Activated gamma-delta T cell treated with anti-CD3 and anti-CD28 coated beads, Interleukin-2, amount 50 U/mL, for 16 hours (primary cell): ENCODE data around the gene RNF152.

Experiments
- DNase-seq: peaks from one replicate; pipeline ENCODE4 v3.0.0-alpha.2; 2020; ENCODE audit warnings: low read depth

The RNF152 gene

DNA sequence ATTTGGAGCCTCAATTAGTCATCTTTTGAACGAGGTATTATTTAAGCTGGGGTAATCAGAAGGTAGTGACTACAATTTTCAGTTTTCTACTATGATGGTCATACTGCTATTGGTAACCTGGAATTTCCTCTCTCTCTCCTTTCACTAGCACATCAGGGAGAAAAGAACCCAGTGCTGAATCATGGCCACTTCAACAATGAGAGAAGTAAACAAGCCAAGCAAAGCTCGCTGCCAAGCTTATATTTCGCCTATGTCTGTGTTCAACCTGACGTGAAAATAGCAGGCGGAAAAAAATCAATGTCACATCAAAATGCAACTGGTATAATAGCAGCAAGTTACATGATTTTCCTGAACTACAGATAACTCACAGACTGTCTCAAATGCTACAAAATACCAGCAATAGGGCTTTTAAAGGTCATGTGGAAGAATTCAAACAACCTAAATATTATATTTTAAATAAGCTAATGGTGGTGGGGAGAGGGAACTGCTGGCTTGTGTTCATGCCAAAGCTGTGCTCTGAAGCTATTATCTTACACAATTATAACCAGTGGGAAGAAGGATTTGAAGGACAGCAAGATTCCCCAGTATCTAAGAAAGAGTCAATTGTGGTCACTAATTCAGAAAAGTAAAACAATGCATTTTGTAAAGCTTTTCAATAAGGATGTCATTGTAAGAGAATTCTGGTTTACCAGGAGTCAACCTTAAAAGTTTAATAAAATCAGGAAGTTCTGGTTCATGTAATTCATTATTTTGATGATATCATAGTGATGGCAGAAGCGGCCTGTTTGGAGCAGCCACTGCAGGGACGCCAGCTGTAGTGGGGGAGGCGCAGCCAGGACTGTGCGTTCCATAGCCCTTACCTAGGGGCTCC, 38.0 kb downstream of the RNF152 start:
- DNase-seq = no peak

DNA sequence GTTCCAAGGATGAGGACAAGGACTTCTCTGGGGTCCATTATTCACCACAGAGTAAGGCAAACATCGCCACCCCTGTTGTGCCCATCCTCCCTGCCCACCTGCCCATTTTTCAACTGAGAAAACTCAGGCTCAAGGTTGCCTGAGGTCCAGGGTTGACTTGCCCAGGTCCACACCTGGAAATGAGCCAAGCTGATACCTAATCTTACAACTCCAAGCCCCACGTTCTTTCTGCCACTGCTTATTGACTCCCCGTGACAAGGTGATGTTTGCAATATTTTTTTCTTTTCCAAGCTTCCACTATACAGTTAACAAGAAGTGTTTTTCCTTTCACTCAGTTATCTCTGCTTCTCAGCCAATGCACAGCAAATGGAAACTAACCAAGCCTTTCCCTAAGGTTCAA, 39.0 kb downstream of the RNF152 start:
- DNase-seq = no peak

DNA sequence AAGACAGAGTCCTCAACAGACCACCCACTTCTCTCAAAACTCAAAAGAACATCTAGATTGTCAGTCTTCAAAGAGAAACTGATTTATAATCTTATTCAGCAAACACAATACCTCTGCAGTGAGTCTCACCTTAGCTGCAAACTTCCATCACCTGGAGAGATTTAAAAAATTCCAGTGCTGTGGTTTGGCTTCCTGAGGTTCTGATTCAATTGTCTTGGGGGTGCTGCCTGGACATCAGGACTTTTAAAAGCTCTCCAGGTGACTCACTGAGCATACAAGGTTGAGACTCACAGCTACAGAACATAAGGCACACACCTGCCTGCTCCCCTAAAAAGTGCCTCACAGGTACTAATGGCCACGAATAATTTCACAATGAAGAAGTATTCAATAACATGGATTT, 40.3 kb downstream of the RNF152 start:
- no peak for DNase-seq

DNA sequence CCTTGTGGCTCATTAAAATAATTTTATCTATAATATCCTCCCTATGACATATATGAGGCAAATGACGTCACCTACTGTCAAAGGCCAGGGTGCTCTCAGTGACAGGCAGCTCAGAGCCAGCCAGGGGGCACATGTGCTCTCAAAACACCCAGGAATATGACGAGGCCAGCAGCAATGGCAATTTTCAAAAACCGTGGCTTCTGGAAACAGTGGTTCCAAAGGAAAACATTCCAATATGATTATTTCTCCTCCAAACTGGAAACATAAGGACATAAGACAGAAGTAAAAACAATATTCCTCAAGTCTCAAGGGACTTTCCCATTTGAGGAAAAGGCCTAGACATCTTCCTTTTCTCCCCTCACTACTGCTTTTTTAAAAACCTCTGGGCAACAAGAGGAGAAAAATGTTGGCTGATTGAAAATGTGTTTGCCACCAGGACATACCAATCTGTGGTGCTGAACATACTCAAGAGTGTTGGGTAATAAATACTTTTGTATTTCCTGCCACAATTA, 40.8 kb downstream of the RNF152 start:
- DNase-seq = no peak

DNA sequence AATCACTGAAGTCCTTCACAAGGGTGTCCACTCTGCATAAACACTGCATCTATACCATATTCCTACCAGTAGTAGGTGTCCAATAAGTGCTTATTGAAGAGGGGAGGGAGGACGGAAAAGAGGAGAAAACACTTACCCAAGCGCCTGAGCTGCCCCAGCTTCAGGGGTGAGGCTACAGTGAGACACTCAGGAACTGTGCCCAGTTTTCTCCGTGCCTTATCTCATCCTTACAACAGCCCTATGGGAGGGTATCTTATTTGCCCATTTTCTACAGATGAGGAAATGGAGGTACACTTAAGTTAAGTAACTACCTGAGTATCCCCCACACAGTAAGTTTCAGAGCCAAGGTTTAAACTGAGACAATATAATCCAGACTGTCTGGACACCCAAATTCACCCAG, 41.5 kb downstream of the RNF152 start:
- no peak for DNase-seq

DNA sequence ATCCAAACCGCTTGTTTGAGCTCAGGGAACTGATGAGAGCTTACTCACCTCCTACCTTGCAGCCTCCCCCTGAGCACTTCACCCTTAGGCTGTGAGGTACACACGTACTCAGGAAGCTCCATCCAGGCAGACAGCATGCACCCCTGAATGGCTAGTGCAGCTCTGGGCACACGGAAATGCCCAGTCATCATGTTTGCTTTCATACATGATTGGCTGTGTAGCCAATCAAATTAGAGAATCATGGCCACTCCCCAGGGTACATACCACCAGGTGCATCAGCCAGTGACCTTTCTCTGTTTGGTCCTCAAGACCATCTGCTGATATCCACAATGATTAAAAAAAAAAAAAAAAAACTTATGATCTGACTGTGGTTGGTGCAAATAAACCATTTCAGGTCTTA, 42.1 kb downstream of the RNF152 start:
- no peak for DNase-seq

DNA sequence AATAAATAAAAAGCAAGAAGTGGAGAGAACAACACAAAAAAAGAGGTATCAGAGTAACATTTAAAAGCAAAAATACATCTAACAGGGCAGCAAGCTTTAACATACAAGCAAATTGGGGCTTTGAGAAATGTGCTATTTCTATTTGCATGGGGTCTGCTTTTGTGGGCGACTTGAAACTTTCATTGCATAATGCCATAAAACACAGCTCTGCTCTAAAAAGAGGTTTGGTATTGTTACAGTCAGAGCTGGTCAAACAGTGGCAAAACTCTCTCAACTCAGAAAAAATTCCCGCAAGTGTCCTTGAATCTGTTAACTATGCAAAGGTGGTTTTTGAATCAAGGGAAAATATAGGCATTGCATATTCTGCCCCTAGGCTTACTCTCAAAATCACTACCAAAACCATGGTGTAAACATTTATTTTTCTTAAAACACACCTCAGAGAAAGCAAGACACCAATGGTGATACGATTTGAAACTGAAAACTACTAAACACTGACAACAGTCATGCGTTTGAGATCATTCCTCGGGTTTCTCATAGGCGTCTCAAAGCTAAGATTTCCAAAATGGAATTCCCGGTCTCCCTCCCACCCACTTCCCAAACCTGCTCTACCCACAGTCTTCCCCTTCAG, 45.5 kb downstream of the RNF152 start:
- no peak for DNase-seq

DNA sequence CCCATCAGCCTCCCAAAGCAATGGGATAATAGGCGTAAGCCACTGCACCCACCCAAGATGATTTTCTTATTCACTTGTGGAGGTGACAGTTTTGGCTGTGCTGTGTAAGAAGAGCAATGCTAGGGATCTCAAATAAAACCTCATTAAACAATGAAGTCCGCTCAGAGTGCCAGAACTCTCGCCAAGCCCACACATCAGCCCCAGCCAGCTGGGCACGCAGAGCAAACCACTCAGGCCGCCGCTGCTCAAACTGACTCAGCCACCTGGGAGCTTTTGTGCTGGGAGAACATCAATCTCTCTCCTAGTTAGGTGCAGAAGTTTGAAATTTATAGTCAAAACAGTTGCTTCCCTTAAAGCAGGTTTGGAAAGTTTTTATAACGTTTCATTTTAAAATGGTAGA, 47.6 kb downstream of the RNF152 start:
- no peak for DNase-seq

DNA sequence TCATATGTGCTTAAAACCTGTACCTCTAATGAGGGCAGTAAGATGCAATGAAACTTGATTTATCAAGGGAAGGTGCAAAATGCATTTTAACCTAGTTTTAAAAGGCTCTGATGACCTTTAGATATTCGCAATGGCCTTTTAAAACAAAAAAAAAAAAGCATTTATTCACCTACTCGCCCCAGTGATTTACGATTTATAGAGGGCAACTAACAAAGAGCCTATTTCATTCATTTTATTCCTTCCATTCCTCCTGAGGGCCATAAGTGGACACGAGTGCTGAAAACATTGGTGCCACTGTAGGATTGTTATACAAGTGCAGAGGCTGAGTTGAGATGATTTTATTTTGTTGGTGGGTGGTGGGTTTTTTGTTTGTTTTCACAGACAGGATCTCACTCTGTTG, 48.1 kb downstream of the RNF152 start:
- DNase-seq = no peak

DNA sequence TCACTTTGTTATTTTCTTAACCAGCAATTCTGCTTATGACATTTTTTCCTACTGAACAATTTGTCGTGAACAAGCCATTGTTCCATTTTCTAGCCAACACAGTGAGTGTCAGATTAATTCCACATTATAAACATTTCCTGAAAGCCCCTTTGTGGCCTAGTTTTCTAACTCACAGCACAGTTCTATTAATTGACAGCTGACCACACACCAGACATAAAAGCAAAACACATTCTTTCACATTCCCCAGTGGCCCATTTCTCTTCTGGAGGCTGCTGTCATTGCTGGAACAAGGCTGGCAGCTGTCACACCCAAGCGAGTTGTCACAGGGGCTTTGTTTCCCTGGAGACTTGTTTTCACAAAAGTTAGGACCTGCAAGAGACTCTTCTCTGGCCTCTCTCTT, 50.7 kb downstream of the RNF152 start:
- DNase-seq = no peak

DNA sequence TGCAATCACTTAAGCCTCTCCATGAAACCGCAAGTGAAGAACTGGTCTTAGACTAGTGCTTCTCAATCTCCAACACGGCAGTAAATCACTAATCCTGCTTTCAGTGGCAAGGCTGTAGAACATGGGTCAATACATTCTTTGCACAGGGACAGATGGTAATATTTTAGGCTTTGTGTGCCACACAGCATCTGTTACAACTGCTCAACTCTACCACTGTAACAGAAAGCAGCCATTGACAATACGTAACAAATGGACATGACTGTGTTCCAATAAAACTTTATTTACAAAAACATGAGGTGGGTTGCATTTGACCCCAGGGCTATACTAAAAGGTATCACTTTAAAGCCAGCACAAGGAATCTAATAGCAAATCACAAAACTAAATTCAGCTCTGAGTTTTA, 51.1 kb downstream of the RNF152 start:
- no peak for DNase-seq

DNA sequence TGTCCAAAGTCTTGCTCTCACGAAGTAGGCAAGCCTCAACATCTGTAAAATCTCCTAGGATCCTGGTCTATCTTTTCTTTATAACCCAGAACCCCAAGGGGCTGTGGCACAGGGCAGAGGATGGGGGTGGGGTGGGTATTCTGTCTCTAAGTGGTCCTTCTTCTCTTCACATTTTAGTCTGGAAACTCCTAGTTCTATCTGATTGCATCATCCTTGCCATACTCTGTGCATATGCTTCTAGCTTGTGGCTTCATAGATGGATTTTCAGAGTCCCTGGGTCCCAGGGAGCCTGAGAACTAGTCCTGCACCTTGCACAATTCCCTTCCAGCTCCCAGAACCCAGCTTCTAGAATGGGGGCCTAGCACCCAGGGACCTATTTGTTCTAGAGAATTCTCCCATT, 52.5 kb downstream of the RNF152 start:
- DNase-seq = no peak

DNA sequence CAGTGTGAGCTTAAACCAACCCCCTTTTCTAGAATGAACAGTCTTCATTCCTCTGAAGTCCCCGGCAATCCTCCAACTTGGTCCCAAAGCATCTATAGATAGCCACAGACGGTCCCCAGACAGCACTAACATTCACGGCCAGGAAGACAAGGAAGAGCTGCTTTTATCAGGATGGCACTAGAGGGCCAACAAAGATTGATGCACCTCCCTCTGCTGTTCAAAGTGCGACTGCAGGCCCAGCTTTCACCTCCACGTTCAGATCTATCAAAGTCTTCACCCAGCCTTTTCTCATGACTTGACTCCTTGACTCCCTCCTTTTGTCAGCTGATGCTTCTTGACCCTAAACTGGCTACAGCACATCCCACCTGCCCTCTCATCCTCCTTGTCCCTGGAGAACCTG, 54.3 kb downstream of the RNF152 start:
- DNase-seq = no peak

DNA sequence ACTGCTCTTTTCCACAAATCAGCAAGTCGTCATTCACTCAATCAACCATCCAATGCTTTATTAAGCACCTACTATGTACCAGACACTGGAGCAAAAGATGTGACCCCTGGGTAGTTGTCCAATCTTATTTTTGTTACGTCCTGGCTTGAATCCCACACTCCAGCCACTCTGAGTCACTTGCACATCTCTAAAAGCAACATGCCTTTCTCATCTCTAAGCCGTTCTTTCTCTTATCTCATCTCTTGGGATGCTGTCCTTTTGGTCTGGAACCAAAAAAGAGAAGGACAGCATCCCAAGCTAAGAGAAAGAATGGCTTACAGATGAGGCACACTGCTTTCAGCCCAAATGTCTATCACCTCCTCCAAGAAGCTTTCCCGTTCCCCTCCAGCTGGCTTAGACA, 58.8 kb downstream of the RNF152 start:
- no peak for DNase-seq

DNA sequence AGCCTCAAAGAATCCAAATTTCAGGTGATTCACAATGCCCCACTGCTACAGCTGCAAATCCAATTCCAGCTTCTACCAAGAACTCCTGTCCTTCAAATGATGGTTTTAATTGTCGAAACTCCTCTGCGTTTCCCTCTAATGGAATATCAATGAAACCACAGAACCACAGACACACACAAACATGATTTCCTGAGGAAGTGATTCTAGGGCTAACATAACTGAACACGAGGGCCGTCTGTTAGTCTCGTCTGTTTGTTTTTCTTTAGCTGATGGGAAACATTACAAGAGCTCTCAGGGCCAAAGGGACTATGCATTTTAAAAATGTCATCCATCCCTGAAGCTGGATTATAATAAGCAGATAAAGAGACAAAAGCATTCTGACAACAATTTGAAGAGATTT, 59.4 kb downstream of the RNF152 start:
- no peak for DNase-seq

DNA sequence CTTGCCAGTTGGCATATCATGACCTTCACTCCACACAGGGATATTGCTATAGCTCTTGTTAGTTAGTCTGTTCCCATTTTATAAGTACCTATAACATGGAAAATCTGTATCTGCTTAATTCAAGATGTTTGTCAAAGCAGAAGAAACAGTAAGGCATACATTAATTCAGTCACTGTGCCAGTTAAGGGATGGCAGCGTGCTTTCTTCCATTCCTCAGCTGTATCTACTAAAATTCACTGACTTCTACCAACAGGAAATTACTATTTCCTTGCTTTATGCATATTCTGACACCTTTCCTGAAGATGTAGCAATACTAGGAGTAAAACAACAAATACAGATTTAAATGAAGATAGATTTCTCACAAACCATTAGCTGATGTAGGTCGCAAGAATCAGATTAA, 59.9 kb downstream of the RNF152 start:
- no peak for DNase-seq

DNA sequence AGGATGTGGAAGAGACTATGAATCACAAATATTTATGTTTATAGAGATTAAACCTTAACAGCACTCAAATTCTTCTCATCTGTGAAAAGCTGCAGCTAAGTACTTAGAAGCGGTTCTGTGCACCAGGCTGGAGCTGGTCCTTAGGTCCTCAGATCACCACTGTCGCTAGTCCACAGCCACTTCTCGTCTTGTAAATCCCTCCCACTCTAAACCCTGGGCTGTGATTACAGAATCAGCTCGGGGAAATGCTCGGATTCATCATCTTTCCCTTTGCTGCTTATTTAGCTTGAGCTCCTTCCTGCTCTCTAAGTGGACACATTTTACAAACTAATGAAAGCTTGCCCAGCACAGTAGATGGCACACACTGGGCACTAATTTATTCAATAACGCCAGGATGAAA, 61.7 kb downstream of the RNF152 start:
- DNase-seq = no peak

DNA sequence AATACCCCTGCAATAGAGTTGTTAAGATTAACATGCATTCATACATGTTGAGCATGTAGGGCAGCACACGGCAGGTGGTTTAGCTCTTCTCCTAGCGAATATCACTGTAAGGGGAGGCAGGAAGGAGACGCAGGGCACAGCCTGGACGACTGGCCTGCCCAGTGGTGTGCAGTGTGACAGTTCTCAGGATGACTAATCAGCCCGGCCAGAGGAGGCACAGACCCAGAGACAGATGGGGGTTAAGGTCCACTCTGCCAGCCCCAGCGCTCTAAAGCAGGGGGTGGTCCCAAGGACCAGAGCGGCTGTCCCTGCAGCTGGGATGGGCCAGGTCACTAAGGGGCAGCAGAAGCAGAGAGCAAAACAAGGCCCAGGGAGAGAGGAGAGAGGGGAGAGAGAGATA, 63.7 kb downstream of the RNF152 start:
- no peak for DNase-seq

DNA sequence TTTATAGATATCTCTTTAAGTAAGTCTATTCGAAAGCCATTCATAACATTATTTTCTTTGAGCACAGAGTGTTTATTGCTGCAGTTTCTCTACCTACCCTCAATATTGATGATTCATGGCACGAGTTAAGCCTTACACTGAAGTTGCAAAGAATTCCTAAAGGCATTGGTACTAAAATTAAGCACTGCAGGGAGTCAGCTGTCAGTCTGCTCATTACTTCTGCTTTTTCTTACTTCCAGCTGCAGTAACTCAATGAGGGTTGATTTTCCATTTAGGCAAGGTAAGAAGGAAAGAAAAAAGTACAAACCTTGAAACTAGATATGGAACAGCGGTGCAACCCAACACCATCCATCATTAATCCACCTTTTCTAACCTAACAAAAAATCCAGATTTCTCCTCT, 65.2 kb downstream of the RNF152 start:
- DNase-seq = no peak

DNA sequence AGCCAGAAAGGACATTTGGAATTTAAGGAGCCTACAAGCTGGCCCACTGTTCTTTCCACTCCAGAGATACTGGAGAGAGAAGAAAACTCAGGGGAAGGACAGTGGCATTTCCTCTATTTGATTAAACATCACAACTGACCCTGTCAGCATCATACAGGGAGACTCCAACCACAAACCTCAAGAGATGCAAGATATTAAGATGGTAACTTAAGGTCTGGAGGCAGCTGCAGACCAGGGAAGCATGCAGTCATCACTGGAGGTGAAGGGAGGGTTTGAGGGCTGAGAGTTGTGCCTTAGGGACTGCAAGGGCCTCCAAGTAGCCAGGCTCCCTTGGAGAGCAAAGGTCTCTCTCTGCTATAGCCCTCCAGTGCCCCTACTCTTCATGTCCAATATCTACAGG, 67.4 kb downstream of the RNF152 start:
- no peak for DNase-seq

DNA sequence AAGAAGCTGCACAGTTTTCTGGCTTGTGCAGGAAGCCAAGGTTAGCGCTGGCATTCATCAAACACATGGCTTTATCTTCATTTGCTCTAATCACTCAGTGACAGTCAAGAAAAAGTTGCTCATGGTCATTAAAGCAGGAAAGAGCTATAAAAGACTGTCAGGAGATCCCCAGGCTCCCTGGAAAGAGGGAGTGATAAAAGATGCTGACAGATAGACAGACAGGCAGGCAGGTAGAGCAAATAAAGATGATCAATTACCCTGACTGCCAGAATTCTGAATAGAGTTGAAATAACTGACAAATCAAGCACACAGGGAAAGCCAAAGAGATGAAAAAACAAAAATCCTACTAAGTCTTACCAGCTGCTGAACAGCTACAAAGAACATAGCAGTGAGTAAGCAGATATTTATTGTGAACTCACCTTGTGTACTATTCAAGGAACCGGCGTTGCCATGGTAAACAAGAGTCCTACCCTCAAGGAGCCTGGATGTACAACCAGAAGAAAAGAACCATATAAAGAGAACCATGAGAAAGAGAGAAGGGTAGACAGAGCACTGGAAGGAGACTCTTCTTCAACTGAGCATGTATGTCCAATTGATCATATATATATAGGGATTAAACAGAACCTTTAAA, 68.0 kb downstream of the RNF152 start:
- DNase-seq = no peak

DNA sequence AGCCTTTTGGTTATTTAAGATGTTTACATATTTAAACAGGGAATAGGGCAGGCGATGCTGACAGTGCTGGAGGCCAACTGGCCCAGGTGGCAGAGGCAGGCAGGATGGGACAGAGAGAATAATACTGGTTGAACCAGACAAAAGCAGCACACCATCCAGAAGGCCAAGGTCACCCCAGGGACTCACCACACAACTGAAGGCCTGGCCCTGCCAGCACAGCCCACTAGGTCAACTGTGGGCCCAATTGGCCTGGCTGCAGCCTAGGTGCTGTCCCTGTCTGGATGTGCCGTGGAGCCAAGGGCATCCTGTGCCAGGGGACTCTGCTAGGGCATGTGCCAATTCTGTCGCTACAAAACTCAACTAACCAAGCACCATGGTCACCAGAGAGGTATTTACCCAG, 69.2 kb downstream of the RNF152 start:
- no peak for DNase-seq

DNA sequence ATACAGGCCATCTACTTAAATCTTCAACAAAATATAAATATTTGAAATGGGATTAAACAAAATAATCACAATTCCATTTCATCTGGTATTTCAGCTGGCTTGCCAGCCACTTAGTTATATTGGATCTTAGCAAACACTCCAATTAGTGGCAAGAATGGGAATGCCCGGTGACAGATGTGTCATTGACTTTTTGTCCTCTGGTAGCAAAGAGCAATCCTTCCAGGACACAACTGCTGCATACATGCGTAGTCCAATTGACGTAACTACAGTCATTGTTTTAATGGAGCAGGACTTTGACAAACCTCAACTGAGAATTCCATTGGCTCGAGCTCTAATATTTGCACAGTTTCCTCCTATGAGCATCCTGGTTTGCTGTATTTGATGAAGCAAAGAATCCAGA, 69.9 kb downstream of the RNF152 start:
- DNase-seq = no peak
